ENCODE measurements around the gene TMEM63C. TPM values are rescaled to one million over a fixed set of nuclear protein-coding genes. Genes with fewer than 3 reads are reported as not detected.

The TMEM63C gene
- total RNA-seq, 4 donors from 2014 or later: 0.08 to 0.13 (median 0.10) TPM; not detected in 1

DNA sequence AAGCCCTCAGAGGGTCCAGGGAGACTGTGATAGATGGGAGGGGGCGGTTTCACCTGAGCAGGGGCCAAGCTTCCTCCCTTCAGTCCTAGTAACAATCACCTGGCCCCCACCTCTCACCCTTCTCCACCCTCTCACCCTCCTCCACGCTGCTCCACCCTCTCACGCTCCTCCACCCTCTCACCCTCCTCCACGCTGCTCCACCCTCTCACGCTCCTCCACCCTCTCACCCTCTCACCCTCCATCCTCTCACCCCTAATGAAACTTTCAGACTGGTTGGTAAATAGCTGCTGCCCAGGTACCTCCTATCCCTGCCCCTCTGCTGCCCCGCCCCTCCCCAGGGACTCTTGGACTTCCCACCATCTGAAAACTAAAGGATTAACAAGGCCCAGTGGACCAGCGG lies 55.2 kb downstream of the TMEM63C start:
- no peak overlapping the region for H3K27ac ChIP-seq
- ATAC-seq: no peak

DNA sequence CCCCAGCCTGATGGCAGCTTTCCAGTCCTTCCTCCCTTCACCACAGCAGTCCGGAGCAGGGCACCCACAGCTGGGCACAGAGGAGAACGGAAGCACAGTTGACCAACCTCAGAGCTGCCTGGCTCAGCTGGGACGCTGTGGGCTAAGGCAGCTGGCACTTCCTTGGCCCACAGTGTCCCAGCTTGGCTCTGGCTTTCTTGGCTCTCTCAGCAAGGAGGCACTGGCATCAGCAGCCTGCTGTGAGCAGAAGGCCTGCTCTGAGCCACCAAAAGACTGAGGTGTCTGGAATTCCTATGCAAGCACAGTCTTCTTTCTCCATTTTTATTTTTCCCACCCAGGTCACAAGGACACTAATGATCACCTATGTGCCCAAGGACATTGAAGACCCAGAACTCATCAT lies 56.8 kb downstream of the TMEM63C start:
- Histone ChIP-seq H3K36me3 (no peaks in the 10 kb centered on the region), H3K27me3 (peaks cover 15% of the 10 kb centered on the region), H3K27ac (no peak overlapping the region), H3K4me1 (no peaks in the 10 kb centered on the region), H3K4me3 (no peak overlapping the region), H3K9me3 (no peaks in the 10 kb centered on the region)
- 82% methylated on average over 2 of the region's 3 CpGs; no CpG with 5 or more reads in 1 of the 2 donors for WGBS, 2 donors (ENCODE audit: low coverage in 1 of 2)
- no peak for TF ChIP-seq POLR2AphosphoS5 (IDR thresholded peaks at IDR 0.05)
- TF ChIP-seq POLR2A (IDR thresholded peaks at IDR 0.05): no peak
- TF ChIP-seq EP300 (IDR thresholded peaks at IDR 0.05): no peak
- TF ChIP-seq, protein P1, sequence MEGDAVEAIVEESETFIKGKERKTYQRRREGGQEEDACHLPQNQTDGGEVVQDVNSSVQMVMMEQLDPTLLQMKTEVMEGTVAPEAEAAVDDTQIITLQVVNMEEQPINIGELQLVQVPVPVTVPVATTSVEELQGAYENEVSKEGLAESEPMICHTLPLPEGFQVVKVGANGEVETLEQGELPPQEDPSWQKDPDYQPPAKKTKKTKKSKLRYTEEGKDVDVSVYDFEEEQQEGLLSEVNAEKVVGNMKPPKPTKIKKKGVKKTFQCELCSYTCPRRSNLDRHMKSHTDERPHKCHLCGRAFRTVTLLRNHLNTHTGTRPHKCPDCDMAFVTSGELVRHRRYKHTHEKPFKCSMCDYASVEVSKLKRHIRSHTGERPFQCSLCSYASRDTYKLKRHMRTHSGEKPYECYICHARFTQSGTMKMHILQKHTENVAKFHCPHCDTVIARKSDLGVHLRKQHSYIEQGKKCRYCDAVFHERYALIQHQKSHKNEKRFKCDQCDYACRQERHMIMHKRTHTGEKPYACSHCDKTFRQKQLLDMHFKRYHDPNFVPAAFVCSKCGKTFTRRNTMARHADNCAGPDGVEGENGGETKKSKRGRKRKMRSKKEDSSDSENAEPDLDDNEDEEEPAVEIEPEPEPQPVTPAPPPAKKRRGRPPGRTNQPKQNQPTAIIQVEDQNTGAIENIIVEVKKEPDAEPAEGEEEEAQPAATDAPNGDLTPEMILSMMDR (IDR thresholded peaks at IDR 0.05): no peak
- no peak for ATAC-seq

More for the DNA sequence above, 55.2 kb downstream of the TMEM63C start:
- TF ChIP-seq, protein P1 (IDR thresholded peaks at IDR 0.05): no peak
- TF ChIP-seq POLR2AphosphoS5 (IDR thresholded peaks at IDR 0.05): no peak
- no peak for TF ChIP-seq POLR2A (IDR thresholded peaks at IDR 0.05)
- no peak for TF ChIP-seq EP300 (IDR thresholded peaks at IDR 0.05)
- Histone ChIP-seq H3K36me3 (no peaks in the 10 kb centered on the region), H3K9me3 (no peaks in the 10 kb centered on the region), H3K4me3 (no peak overlapping the region), H3K27me3 (peaks cover 7% of the 10 kb centered on the region), H3K4me1 (no peaks in the 10 kb centered on the region)
- WGBS, 2 donors (ENCODE audit: low coverage in 1 of 2): 50 to 60% methylated on average over 1 to 3 of the region's 7 CpGs

GRCh38 chr14:77238996-77239395 lies 57.4 kb downstream of the TMEM63C start:
- Histone ChIP-seq H3K36me3 (no peaks in the 10 kb centered on the region), H3K27ac (no peak overlapping the region), H3K4me3 (no peak overlapping the region), H3K27me3 (peaks cover 15% of the 10 kb centered on the region), H3K9me3 (no peaks in the 10 kb centered on the region), H3K4me1 (no peaks in the 10 kb centered on the region)
- ATAC-seq: no peak
- whole genome bisulfite sequencing, 2 donors (ENCODE audit: low coverage in 1 of 2): 0% methylated on average over 1 of the region's 4 CpGs; no CpG with 5 or more reads in 1 of the 2 donors
- TF ChIP-seq POLR2A (IDR thresholded peaks at IDR 0.05) (no peak), EP300 (IDR thresholded peaks at IDR 0.05) (no peak), POLR2AphosphoS5 (IDR thresholded peaks at IDR 0.05) (no peak)

- Histone ChIP-seq H3K4me3 (no peak overlapping the region), H3K27ac (no peak overlapping the region), H3K9me3 (no peaks in the 10 kb centered on the region), H3K36me3 (no peaks in the 10 kb centered on the region), H3K27me3 (peaks cover 15% of the 10 kb centered on the region), H3K4me1 (no peaks in the 10 kb centered on the region)
- ATAC-seq: no peak
- TF ChIP-seq EP300 (IDR thresholded peaks at IDR 0.05) (no peak), POLR2AphosphoS5 (IDR thresholded peaks at IDR 0.05) (no peak), POLR2A (IDR thresholded peaks at IDR 0.05) (no peak)
- TF ChIP-seq, protein P1 (IDR thresholded peaks at IDR 0.05): no peak
- WGBS, 2 donors (ENCODE audit: low coverage in 1 of 2): 100% methylated on average over 1 of the region's 16 CpGs; no CpG with 5 or more reads in 1 of the 2 donors
These were observed 57.8 kb downstream of the TMEM63C start for GRCh38 chr14:77239412-77239811.

DNA sequence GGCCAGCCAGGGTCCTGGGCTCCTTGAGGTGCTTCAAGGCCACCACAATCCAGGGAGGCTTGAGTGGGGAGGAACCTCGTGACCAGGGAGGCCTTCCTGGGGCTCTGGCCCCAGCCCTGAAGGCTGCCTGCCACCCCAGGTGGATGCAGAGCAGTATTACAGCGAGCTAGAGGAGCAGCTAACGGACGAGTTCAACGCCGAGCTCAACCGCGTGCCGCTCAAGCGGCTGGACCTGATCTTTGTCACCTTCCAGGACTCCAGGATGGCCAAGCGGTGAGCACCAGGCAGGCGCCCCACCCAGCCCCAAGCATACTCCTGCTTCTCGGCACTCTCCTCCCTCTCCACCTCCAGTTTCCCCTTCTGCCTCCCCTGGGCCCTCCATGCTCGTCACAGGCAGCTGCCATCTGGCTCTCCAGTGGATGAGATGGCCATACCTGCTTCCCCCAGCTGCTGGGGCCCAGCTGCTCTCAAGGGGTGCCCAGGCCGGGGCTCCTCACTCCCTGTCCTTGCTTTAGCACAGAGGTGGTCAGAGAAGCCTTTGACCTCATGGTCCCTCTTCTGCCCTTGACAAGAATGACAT lies 58.8 kb downstream of the TMEM63C start:
- TF ChIP-seq POLR2AphosphoS5 (IDR thresholded peaks at IDR 0.05) (no peak), POLR2A (IDR thresholded peaks at IDR 0.05) (no peak), EP300 (IDR thresholded peaks at IDR 0.05) (no peak)
- TF ChIP-seq, protein P1 (IDR thresholded peaks at IDR 0.05): no peak
- 57% methylated on average over 6 of the region's 15 CpGs; no CpG with 5 or more reads in 1 of the 2 donors for WGBS, 2 donors (ENCODE audit: low coverage in 1 of 2)
- Histone ChIP-seq H3K4me1 (no peaks in the 10 kb centered on the region), H3K27me3 (peaks cover 15% of the 10 kb centered on the region), H3K36me3 (no peaks in the 10 kb centered on the region), H3K4me3 (no peak overlapping the region), H3K9me3 (no peaks in the 10 kb centered on the region), H3K27ac (no peak overlapping the region)
- no peak for ATAC-seq
